ENCODE data around the gene TMEM132D. TPM values are rescaled to one million over a fixed set of nuclear protein-coding genes. Genes with fewer than 3 reads are reported as not detected.

TMEM132D gene
- total RNA-seq, 4 donors from 2014 or later: 0.15 to 0.94 TPM; not detected in 2

DNA sequence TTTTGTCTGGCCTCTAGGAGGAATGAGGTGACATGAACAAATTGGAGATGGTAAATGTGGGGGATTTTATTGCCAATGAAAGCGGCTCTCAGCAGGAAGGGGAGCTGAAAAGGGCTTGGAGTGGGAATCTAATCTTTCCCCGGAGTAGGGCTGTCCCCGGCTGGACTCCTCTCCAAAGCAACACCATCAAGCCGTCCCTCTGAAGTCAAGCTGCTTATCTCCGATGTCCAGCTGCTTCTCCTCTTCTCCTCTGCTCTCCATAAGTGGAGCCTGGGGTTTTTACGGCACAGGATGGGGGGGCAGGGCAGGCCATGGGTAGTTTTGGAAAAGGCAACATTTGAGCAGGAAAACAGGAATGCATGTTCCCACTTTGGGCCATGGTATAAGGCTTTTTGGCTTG lies 113.5 kb downstream of the TMEM132D start:
- Histone ChIP-seq H3K9me3 (peaks cover 0 to 8% (median 0%) of the 10 kb centered on the region in 3 donors), H3K4me3 (no peak overlapping the region), H3K4me1 (no peaks in the 10 kb centered on the region), H3K27me3 (peaks cover 46% of the 10 kb centered on the region), H3K36me3 (no peaks in the 10 kb centered on the region), H3K27ac (no peak overlapping the region)
- 10 to 17% methylated on average over 4 to 6 of the region's 6 CpGs for WGBS, 2 donors (ENCODE audit: low coverage in 1 of 2)
- no peak for ATAC-seq
- TF ChIP-seq, protein P1, sequence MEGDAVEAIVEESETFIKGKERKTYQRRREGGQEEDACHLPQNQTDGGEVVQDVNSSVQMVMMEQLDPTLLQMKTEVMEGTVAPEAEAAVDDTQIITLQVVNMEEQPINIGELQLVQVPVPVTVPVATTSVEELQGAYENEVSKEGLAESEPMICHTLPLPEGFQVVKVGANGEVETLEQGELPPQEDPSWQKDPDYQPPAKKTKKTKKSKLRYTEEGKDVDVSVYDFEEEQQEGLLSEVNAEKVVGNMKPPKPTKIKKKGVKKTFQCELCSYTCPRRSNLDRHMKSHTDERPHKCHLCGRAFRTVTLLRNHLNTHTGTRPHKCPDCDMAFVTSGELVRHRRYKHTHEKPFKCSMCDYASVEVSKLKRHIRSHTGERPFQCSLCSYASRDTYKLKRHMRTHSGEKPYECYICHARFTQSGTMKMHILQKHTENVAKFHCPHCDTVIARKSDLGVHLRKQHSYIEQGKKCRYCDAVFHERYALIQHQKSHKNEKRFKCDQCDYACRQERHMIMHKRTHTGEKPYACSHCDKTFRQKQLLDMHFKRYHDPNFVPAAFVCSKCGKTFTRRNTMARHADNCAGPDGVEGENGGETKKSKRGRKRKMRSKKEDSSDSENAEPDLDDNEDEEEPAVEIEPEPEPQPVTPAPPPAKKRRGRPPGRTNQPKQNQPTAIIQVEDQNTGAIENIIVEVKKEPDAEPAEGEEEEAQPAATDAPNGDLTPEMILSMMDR (IDR thresholded peaks at IDR 0.05): no peak
- TF ChIP-seq POLR2AphosphoS5 (IDR thresholded peaks at IDR 0.05) (no peak), EP300 (IDR thresholded peaks at IDR 0.05) (no peak), POLR2A (IDR thresholded peaks at IDR 0.05) (no peak)

GRCh38 chr12:129789921-129790320 lies 113.9 kb downstream of the TMEM132D start:
- TF ChIP-seq EP300 (IDR thresholded peaks at IDR 0.05): no peak
- TF ChIP-seq POLR2AphosphoS5 (IDR thresholded peaks at IDR 0.05): no peak
- TF ChIP-seq, protein P1 (IDR thresholded peaks at IDR 0.05): no peak
- TF ChIP-seq POLR2A (IDR thresholded peaks at IDR 0.05): no peak
- peaks cover 0 to 12% (median 0%) of the 10 kb centered on the region in 3 donors for H3K9me3 ChIP-seq
- H3K4me3 ChIP-seq: no peak overlapping the region
- WGBS, 2 donors (ENCODE audit: low coverage in 1 of 2): 85 to 90% methylated on average over 5 to 14 of the region's 14 CpGs
- no peaks in the 10 kb centered on the region for H3K36me3 ChIP-seq
- no peaks in the 10 kb centered on the region for H3K4me1 ChIP-seq
- H3K27me3 ChIP-seq: peaks cover 43% of the 10 kb centered on the region
- H3K27ac ChIP-seq: no peak overlapping the region
- ATAC-seq: no peak

DNA sequence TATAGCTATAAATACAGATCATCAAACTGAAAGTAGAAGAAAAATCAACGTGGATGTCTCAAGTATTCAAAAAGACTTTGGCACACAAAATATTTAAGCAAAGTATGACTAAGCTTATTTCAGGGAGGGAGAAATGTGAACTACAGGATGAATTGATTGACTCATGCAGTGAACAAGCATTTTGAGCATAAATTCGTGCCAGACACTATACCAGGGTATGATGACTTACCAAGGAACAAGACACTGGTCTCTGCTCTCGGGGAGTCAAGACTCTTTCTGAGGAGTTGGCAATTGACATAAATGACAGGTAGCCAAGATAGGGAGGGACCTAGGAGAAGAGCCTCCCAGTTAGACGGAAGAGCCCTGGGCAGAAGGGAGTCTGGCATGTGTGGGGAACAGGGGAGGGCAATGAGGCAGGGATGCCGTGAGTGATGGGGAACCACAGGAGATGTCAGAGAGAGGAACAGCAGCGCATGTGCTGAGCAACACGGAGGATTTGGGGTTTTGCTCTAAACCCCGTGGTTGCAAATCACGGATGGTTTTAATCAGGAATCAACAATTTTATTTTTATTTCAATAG lies 115.2 kb downstream of the TMEM132D start:
- H3K9me3 ChIP-seq: peaks cover 0 to 22% (median 0%) of the 10 kb centered on the region in 3 donors
- peaks cover 39% of the 10 kb centered on the region for H3K27me3 ChIP-seq
- no peaks in the 10 kb centered on the region for H3K4me1 ChIP-seq
- ATAC-seq: no peak
- no peak overlapping the region for H3K27ac ChIP-seq
- no peaks in the 10 kb centered on the region for H3K36me3 ChIP-seq
- no peak for TF ChIP-seq POLR2A (IDR thresholded peaks at IDR 0.05)
- no peak for TF ChIP-seq POLR2AphosphoS5 (IDR thresholded peaks at IDR 0.05)
- no peak overlapping the region for H3K4me3 ChIP-seq
- 67 to 72% methylated on average over 8 to 9 of the region's 9 CpGs for WGBS, 2 donors (ENCODE audit: low coverage in 1 of 2)

DNA sequence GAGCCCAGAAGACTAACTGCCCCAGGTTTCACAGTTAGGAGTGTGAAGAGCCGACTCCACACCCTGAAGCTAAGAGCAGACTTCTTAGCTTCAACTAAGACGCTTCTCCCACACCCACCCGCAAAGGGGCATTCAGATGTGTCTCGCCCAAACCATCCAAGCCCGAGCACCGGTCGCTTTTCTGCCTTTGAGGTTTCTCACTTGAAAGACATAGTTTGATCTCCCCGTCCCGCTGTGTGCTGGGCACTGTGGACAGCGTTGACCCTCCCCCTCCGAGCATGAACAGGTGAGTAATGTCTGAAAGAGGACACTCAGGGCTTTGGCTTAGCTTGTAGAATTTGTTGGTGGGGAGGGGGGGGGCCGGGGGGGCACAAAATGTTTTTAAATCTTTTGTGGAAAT lies 123.8 kb downstream of the TMEM132D start:
- Histone ChIP-seq H3K4me1 (no peaks in the 10 kb centered on the region), H3K36me3 (no peaks in the 10 kb centered on the region), H3K4me3 (no peak overlapping the region), H3K27ac (no peak overlapping the region), H3K27me3 (peaks cover 6% of the 10 kb centered on the region), H3K9me3 (peaks cover 0 to 39% (median 0%) of the 10 kb centered on the region in 3 donors)
- WGBS, 2 donors (ENCODE audit: low coverage in 1 of 2): 82 to 95% methylated on average over 4 of the region's 12 CpGs
- ATAC-seq: no peak
- no peak for TF ChIP-seq EP300 (IDR thresholded peaks at IDR 0.05)
- TF ChIP-seq, protein P1 (IDR thresholded peaks at IDR 0.05): no peak
- no peak for TF ChIP-seq POLR2A (IDR thresholded peaks at IDR 0.05)
- no peak for TF ChIP-seq POLR2AphosphoS5 (IDR thresholded peaks at IDR 0.05)

DNA sequence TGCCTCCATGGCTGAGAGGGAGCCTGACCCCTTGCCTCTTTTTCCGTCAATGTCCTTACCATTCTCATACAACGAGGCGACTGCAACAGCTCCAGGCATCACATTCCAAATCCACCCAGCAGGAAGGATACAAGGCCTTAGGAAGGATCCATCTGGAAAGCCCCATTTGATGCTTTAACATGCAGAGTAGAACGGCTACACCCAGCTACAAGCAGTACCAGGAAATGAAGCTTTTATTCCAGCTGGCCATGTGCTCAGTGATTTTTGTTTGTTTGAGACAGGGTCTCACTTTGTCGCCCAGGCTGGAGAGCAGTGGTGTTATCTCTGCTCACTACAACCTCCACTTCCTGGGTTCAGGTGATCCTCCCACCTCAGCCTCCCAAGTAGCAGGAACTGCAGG lies 124.8 kb downstream of the TMEM132D start:
- Histone ChIP-seq H3K4me3 (no peak overlapping the region), H3K27ac (no peak overlapping the region), H3K27me3 (peaks cover 6% of the 10 kb centered on the region), H3K36me3 (no peaks in the 10 kb centered on the region), H3K4me1 (no peaks in the 10 kb centered on the region), H3K9me3 (peaks cover 0 to 32% (median 0%) of the 10 kb centered on the region in 3 donors)
- 82 to 100% methylated on average over 1 to 4 of the region's 5 CpGs for WGBS, 2 donors (ENCODE audit: low coverage in 1 of 2)
- ATAC-seq: no peak
- no peak for TF ChIP-seq POLR2AphosphoS5 (IDR thresholded peaks at IDR 0.05)
- TF ChIP-seq POLR2A (IDR thresholded peaks at IDR 0.05): no peak
- TF ChIP-seq, protein P1 (IDR thresholded peaks at IDR 0.05): no peak
- no peak for TF ChIP-seq EP300 (IDR thresholded peaks at IDR 0.05)

All from gastroesophageal sphincter (tissue), 4 donors.